GM12874 (cell line): ENCODE results near the gene KCNB1.

ENCODE experiments used
- TF ChIP-seq, protein P1 (sequence below): IDR thresholded peaks from 2 replicates; pipeline ENCODE4 v1.5.1; 2011; ENCODE audit warnings: low read depth, mild to moderate bottlenecking, control low read depth, low read length, moderate library complexity; ENCODE audit not compliant: insufficient read depth

KCNB1 gene

DNA sequence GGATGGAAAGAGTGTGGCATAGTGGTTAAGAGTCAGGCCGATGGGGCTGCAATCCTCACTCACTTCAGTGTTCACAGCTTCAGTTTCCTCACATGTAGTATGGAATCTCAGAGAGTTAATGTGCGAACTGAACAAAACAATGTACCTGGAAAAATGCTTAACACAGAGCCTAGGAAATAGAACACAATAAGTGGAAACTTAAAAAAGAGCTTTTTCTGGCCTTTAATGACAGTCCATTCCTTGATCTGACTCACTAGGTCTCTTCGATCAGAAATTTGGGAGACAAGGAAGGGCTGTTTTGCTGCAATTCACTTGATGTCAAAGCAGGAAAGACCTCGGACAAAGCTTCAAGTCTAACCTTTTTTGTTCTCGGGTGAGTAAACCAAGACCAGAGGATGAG is 56.1 kb downstream of the KCNB1 start:
- TF ChIP-seq, protein P1, sequence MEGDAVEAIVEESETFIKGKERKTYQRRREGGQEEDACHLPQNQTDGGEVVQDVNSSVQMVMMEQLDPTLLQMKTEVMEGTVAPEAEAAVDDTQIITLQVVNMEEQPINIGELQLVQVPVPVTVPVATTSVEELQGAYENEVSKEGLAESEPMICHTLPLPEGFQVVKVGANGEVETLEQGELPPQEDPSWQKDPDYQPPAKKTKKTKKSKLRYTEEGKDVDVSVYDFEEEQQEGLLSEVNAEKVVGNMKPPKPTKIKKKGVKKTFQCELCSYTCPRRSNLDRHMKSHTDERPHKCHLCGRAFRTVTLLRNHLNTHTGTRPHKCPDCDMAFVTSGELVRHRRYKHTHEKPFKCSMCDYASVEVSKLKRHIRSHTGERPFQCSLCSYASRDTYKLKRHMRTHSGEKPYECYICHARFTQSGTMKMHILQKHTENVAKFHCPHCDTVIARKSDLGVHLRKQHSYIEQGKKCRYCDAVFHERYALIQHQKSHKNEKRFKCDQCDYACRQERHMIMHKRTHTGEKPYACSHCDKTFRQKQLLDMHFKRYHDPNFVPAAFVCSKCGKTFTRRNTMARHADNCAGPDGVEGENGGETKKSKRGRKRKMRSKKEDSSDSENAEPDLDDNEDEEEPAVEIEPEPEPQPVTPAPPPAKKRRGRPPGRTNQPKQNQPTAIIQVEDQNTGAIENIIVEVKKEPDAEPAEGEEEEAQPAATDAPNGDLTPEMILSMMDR, result no peak

DNA sequence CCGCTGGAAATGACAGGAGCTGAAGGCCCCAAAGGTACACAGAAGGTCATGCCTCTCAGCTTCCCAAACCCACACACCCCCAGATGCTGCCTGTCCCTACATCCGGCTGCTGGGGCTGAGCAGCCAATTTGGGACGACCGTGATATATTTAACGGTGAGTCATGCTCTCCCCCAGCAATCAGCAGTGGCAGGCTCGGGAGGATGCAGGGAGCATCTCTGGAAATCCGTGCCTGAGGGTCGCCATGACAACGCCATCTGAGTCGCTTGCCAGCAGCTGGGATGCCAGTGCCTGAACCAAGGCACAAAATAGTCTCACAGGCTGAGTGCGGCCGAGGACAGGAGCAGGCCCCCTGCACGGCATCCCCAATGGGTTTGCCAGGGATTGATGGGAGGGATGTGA is 57.9 kb downstream of the KCNB1 start:
- TF ChIP-seq, protein P1, result no peak

DNA sequence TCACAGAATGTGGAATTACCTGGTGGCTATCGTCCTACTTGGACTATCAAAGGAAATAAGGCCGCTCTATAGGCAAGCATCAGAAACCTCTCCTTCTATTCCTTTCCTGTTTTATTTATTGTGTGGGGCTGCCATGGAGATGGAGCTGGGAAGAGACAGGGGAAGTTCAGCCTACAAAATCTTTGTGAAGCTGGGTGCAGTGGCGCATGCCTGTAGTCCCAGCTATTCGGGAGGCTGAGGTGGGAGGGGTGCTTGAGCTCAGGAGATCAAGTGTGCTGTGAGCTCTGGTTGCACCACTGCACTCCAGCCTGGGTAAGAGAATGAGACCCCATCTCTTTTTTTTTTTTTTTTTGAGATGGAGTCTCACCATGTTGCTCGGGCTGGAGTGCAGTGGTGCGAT is 60.3 kb downstream of the KCNB1 start:
- TF ChIP-seq, protein P1, result no peak

DNA sequence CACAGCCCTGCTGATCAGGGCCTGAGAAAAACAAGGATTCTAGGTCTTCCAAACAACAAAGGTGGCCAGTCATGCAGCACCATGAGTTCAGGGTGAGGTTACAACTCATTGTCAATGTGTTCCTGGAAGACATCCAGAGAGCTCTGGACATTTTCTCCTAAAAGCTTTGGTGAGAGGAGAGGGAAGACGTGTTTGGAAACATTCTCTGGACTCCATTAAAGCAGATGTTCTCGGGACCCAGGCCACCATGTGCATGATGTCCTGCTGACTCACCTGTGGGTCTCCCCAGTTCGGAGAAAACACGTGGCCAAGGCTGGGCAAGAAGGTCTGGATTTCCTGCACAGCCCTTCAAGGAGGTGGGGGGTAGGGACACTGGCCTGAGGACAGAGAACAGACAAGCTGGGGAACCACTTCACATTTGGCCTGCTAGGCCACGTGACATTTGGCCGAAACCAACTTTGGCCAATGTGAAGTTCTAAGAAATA is 61.6 kb downstream of the KCNB1 start:
- TF ChIP-seq, protein P1, result no peak

DNA sequence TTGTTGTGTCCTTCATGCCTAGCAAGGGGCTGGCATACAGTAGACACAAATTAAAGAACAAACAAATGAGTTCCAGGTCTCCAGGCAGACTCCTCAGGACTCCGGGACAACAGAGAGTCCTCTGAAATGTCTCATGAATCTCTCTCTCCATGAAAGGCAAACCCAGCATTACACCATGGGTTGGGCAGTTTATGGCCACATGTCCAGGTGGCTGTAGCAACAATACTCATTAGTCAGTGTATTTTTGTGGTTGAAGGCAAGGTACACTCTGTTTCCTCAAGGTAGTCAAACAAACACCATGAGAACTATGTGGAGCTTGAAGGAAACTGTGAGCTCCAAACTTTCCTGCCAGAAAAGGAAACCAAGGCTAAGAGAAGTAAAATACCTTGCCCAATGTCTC is 62.2 kb downstream of the KCNB1 start:
- TF ChIP-seq, protein P1, result no peak

DNA sequence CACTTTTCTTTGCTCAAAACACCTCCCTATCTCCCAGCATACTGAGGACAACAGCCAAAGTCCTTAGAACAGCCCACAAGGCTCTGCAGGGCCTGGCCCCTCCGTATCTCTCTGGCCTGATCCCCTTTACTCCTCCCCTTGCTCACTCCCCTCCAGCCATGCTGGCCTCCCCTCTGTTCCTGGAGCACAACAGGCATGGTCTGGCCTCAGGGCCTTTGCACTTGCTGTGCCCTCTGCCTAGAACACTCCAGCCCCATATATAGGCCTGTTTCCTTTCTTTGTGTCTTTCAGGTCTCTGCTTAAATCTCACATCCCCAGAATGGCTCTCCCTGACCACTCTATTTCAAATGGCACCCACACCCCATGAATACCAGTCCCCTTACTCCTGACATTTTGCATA is 62.7 kb downstream of the KCNB1 start:
- TF ChIP-seq, protein P1, result no peak

DNA sequence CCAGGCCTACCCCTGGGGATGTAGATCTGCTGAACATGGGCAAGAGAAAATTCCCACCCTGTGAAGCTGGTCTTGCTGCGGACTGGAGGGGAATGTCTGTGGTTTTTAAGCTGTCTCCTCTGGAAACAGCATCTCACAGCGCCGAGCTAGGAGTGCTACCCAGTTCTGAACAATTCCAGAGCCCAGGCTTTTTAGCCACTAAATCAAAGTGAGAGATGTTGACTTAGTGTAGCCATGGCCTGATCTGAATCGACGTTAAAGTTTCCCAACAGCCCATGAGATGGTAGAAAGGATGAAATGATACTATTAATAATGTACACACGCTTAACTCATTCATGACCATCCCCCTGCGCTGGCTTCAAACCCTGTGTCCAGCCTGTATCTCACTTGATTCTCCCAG is 63.7 kb downstream of the KCNB1 start:
- TF ChIP-seq, protein P1, result no peak

DNA sequence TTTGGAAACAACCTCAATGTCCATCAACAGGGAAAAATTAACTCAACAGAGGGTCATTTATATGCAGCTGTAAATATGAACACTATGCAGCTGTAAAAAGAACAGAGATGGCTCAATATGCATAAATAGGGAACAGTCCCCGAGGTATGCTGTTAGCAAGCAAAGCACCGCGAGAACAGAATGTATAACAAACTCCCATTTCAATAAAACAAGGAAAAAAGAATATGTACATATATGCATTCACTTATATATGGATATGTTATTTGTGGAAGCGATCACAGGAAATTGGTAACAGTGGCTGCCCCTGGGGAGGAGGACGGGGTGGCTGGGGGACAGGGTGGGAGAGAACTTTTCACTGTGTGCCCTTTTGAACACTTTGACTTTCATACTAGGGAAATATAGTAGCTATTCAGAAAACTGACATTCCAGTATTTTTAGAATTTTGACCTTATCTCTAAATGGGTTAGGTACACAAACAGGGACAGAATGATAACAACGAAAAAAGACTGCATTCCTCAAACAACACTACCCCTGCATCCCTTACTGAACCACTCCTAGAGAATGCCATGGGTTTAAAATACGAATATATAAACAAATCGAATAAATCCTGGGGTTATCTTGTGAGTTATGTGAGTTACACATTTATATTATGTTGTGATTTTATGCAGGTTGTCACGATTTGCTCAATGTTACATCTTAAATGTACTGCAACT is 64.5 kb downstream of the KCNB1 start:
- TF ChIP-seq, protein P1, result no peak
